GM19372 (cell line): ENCODE measurements around the gene GNS.

Experiments used
- ATAC-seq: cut with Tn5 transposase; IDR thresholded peaks from one replicate; pipeline ENCODE4 v1.9.1; 2021; ENCODE audit warnings: mild to moderate bottlenecking, low read depth, moderate library complexity; ENCODE audit not compliant: unreplicated experiment

The GNS gene

DNA sequence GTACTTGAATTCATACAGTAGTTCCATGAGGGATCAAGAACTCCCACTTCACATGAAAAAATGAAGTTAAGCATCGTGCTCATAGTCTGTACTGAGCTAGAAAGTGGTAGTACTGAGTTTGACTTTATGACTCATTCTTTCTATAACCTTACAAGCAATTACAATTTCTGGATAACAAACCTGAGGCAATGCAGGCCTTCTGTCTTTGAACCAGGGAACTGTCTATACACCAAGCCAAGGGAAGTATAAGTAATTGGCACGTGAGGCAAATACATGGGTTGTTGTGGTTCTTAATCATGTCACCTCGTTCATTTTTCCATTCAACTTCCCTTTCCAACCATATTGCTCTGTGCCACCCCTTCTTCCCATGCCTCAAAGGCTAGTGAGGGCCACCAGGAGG, 16.8 kb downstream of the GNS start:
- no peak for ATAC-seq

DNA sequence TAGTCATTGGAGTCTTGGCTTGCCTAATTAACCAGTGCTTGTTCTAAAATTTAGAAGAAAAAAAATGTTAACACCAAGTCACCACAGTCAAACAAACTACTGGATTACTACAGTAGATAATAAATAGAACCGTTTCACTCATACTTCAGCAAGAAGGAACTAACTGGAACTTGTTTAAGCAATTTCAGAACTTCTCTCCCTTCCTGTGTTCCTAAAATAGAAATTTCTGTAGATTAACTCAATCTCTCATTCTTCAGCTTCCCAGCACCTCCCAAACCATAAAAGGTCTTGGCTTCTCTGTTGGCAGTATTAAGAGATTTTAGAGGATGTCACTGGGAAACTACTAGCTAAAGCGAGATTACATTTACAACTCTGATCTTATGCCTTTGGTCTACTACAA, 18.6 kb downstream of the GNS start:
- no peak for ATAC-seq

DNA sequence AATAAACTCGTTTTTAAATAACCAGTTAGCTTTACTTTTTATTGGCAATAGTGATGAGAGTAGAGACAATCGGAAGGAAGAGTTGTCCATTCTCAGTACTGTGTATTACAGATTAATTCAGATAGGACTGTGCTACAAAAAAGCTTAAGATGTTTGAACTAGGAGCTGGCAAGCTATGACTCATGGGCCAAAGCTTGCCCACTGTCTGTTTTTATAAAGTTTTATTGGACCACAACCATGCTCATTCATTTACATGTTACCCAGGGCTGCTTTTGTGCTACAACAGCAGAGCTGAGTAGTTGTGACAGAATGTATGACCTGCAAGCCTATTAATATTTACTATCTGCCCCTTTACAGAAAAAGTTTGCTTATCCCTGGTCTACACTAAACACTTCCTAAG, 19.4 kb downstream of the GNS start:
- ATAC-seq = no peak

DNA sequence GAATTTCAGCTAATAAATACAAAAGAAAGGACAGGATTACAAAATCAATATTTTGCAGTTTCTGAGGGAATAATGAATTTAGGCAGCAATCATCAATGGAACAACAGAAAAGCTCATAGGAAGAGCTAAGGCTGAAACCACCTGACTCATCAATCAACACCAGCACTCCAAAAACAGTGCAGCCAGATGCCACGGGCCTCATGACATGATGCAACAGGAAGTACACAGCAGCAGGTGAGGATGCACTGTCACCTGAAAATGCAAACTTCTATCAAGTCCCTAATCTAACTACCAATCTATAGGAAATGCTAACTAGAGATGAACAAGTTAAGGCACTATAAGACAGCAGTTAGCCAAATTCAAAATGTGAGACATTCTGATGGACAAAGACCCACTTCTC, 21.7 kb downstream of the GNS start:
- ATAC-seq = no peak

DNA sequence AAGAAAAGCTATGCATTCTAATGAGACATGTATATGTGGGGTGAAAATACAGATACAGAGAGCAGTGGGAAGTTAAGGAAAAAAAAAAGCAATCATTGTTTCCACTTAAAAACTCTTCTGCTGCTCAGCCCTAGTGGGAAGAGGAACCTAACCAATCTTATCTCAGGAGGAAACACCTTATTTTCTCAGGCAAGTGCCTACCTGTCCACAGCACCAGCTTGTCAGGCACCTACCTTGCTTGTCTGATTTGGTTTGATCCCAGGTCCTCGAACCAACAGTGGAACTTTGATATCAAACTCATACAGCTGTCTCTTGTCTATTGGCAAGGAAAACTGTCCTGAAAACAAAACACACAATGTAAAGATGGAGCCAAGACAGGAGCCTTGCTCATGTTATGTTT, 22.4 kb downstream of the GNS start:
- no peak for ATAC-seq

DNA sequence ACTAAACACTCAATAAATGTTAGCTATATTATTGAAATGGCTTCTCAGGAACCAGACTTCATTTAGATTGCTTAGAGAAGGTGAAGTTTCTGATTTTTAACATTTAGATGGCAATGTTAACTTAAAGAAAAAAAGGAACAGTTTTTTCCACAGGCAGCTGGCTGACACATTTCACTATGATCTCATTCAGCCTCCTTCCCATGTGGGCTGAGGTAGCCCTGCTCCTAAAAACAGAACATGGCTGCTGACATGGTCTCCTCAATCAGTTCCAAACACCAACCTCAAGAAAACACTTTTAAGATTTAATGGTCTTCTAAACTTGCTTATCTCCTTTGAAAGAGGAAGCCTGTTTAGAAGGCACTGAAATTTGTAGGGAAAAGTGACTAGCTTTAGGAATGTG, 23.8 kb downstream of the GNS start:
- no peak for ATAC-seq

DNA sequence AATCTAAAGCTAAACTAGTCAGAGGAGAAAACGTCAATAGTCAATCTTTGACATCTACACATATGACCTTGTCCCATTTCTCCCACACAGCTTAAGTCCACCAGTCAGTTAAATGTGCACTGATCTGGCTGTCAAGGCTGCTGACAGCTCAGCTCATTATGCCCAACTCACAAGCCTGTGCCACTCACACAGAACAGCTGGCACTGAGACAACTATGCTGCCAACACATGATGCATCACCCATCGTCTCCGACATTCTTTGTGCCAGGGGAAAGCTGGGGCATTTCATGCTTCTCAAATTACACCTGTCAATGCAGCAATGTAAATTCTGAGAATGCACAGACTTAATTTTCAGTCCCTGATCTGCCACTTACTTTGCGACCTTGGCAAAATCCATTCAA, 25.3 kb downstream of the GNS start:
- no peak for ATAC-seq

DNA sequence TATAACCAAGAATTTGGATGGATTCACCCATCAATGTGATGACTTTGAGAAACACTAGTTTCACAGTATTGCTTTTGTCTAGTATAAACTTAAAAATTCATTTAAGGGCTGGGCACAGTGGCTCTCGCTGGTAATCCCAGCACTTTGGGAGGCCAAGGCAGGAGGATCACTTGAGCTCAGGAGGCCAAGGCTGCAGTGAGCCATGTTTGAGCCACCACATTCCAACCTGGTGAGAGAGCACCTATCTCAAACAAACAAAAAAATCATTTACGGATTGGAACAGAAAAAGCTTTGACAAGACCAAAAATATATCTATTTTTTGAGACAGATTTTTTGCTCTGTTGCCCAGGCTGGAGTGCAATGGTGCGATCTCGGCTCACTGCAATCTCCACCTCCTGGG, 27.5 kb downstream of the GNS start:
- no peak for ATAC-seq

DNA sequence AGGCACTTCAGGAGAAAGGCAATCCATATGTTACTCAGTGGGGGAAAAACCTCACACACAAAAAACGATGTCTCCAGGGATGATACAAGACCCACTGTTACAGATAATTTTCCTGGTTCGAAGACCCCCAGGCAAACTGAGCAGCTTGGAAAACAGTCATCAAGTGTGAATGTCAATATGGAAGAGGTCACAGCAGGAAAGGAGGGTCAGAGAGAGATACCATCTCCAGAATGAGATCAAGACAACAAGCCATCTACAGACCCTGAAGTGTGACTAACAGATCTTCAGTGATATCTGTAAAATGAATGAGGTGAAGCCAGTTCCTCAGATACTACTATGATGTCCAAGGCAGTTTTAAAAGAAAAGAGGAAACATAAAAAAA, 28.6 kb downstream of the GNS start:
- ATAC-seq = no peak

DNA sequence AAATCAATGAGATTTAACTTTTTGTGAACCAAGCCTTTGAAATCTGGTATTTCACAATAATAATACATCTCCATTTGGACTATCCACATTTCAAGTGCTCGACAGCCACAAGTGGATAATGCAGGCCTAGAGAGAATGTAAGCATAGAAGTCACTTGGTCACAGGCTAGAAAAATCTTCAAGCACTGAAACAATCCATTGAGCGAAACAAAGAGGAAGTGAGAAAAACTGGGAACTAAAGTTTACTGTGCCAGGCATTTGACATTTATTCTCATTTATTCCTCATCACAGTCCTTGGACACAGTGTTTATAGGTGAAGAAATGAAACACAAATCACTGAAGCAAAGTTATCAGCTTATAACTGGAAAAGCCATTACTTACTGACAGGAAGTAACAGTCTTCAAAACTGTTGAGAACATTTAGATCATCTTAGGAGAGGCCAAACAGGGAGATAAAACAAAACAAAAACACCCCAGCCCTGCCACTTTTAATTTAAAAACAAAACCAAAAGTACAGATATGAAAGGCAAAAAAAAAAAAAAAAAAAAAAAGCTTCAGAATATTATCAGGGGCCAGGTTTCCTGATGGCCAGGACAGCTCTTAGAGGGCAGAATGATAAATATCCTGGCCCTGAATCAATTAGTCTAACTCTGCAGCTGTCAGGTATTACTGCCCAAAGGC, 29.2 kb downstream of the GNS start:
- ATAC-seq = no peak

DNA sequence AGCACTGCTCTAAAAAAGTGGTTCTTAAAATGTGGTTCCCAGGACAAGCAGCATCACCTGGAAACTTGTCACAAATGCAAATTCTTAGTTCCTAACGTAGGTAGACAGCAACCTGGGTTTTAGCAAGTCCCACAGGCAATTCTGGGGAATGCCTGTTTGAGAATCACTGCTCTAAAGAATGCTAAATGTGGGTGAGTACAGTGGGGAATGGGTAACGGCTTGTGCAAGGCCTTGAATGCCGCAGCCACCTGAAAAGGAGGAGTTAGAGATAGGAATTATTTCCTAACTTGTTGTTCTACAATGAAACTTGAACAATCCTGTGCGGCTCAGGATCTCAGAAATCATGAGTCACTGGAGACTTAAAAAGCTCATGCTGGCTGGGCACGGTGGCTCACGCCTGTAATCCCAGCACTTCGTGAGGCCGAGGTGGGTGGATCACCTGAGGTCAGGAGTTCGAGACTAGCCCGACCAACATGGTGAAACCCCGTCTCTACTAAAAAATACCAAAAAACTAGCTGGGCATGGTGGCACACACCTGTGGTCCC, 34.9 kb downstream of the GNS start:
- ATAC-seq = no peak

DNA sequence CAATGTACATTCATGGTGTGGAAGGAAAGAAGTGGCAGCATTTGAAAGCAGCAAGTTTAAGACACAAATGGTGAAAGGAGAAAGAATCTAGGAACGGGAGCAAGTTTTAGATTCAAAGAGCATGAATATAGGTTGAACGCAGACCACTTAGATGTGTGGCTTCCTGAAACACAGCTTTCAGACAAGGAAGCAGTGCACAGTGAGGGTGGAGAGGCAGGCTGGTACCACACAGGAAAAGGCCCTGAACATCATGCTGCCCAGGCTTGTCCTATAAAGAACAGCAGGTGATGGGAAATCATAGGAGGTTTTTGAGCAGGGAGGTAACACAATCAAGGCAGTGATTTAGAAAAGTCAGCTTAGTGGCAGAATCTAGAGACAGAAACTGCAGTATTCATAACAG, 35.6 kb downstream of the GNS start:
- no peak for ATAC-seq

DNA sequence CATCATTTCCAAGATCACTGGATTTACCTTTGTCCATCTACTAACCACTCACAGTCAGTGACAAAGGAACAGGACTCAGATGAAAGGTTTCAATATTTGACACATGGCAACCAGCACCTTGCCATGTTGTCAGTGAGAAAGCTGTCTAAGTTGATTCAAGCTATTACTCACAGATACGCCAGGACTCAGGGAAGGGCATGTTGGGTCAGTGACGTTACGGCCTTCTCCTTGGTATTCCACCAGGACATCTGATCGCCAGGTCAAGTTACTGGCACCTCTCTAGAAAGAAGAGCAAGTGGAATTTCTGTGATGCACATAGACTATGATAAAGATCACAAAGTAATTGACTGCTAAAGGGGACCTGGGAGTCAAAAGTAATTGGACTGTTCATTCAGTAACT, 36.4 kb downstream of the GNS start:
- ATAC-seq = no peak

DNA sequence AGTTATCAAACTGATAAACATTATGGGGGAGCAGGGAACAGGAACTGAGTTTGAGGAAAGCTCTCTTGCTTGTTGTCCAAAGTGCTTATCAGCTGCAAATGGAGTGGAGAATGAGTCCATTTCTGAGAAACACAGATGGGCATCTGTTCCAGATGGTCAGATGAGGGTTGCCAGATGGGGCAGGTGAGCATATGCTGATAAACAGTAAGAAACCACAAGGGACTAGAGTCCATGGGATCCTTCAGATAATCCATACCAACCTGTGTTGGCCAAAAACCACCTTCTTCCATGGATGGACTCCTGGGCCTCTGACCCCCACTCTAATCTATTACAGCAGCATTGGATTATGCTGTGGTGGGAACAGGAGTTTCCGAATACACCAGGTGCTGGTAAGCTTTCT, 38.3 kb downstream of the GNS start:
- ATAC-seq = no peak

DNA sequence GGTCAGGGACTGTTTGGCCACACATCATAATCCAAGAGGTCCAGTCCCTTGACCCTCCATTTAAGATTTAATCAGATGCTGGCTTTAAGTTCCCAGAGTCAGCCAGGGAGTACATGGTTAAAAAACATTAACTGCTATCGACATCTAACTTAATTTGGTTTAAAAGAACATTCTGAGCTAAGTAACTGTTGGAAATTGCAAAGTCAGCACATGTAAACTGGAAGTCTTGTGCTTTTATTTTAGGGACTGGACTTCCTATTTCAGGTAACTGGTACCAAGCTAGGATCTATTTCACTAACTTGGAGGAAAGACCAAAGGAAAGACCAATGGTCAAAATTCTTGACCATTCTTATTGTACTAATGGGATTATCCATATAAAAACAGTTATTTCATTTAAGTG, 40.6 kb downstream of the GNS start:
- no peak for ATAC-seq

DNA sequence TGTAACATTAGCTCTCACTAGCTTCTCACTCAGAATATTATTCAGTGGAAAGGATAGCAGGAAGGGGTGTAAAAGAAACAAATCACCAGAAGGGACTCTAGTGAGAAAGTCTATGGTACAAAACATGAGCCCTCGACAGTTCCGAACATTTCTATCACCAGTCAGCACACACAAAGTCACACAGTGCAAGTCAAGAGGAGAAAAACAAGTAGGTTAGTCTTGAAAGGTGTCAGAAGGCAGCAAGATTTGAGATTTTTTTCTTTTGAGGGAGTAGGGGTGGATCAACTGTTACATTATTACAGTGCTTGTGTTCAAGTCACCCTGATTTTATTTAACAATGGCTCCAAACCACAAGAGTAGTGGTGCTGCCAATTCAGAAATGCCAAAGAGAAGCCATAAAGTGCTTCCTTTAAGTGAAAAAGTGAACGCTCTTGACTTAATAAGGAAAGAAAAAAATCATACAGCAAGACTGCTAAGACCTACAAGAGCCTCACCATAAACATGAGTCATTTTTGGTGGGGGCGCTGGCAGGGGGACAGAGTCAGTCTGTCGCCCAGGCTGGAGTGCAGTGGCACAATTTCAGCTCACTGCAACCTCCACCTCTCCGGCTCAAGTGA, 42.3 kb downstream of the GNS start:
- no peak for ATAC-seq

DNA sequence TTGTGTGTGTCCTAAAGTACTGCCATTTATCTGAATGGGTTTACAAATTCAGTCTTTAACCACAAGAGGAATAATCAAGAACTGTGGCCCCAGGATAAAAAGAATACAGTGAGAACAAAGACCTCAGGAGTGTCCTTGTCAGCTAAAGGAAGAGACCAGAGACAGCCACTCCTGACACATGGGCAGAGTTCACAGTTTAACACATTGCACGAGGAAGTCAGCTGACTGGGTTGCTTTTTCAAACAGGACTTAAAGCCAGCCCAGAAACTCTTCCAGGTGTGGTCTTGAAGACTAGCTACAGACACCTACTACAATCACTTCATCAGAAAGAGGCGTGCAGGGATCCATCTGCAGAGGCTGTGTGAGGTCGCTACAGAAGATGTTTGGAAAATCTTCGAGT, 42.8 kb downstream of the GNS start:
- no peak for ATAC-seq

DNA sequence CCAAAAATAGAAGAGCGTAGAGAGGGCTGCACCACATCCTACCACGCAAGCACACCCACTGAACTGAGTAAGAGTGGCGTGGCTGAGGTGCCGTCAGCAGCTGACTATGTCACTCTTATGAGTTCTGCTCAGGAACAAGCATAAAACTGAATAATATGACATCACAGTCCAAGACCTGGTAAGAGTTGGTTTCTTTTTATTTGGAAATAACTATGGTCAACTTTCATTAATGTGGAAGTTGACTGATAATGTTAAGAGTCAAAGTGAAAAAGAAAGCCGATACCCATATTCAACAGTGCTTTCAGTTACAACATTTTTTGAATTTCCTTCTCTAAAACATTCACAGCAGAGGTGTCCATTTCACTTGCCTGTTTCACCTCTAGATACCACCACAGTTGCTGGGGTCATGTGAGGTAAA, 44.6 kb downstream of the GNS start:
- ATAC-seq = peak; percentile 67

DNA sequence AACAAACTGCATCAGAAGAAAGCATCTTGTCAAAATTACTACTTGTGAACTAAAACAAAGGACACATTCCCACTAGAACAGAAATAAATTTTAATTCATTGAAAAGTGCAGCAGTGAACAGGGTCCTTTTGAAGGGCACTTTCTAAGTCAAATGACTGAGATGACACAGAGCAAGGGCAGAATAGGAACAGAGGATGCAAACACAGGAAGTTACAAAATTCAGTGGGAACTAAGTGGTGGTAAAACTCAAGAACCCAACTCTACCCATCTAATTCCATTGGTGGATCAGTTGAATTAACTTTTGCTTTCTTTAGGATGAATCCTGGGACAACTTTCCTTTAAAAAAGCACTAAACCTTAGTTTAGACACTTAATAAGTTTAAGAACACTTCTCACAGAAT, 45.8 kb downstream of the GNS start:
- ATAC-seq = no peak

DNA sequence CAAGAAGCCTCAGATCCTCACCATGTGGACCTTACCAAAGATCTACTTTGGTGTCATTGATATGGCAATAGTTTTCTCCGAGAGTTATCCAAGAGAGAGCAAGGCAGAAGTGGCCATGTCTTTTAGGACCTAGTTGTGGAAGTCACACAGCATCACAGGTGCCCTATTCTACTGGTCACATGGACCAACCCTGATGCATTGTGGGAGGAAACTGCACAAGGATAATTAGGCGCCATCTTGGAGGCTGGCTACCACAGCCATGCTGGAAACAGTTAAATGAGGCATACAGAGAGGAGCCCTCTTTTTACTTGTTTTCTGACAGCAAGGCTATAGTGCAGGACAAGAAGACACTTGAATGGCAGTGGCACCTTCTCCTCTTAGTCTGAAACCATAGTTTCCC, 49.8 kb downstream of the GNS start:
- ATAC-seq = no peak

DNA sequence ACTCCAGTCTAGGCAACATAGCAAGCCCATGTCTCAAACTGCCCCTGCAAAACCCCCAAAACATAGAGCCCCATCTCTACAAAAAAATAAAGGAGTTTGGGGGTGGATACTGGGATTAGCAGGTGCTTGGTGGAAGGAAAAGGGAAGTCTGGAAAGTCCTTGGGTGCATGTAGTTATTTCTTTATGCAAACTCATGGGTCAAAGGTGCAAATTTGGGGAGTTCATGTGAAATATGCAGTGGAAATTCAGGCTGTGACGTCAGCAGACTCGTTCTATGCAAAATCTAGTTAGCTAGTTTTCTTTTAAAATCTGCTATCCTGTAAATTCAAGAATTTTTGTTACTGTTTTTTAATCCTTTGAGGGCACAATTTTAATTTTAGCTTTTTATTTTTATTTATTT, 51.3 kb downstream of the GNS start:
- no peak for ATAC-seq

DNA sequence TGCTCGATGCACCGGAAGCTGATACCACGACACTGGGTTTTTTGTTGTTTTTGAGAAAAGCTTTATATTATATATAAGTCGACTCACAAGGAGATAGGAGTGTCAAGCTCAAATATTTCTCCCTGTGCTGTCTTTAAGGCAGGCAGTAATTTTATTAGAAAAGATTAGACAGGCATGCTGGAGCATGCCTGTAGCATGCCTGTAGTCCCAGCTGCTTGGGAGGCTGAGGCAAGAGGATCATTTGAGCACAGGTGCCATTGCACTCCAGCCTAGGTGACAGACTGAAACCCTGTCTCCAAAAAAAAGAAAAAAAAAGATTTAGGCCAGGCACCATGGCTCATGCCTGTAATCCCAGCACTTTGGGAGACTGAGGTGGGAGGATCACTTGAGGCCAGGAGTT, 51.8 kb downstream of the GNS start:
- no peak for ATAC-seq

DNA sequence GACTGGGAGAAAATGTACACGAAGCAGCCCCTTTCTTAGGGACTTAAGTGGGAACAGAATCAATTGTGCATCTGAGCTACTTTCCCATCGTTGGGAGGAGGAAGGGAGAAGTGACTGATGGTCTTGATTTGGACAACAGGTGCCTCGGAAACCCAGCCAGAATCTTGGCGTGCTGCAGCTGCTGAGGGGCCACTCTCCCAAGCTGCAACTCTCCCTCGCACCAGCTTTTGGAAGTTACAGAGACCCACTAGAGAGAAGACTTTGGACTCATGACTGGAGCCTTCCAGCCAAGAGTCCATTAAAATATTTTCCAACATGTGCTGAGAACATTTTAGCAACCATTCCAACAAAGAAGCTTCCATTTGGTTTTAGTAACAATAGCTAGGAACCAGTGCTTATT, 52.3 kb downstream of the GNS start:
- ATAC-seq = no peak
